ENCODE data around the gene TMSB4X.
"Not testable (repeated sequence)": the region's sequence is repeated elsewhere in the genome, so short reads cannot be mapped to it uniquely, and the experiment has no call there.

Gene TMSB4X

DNA sequence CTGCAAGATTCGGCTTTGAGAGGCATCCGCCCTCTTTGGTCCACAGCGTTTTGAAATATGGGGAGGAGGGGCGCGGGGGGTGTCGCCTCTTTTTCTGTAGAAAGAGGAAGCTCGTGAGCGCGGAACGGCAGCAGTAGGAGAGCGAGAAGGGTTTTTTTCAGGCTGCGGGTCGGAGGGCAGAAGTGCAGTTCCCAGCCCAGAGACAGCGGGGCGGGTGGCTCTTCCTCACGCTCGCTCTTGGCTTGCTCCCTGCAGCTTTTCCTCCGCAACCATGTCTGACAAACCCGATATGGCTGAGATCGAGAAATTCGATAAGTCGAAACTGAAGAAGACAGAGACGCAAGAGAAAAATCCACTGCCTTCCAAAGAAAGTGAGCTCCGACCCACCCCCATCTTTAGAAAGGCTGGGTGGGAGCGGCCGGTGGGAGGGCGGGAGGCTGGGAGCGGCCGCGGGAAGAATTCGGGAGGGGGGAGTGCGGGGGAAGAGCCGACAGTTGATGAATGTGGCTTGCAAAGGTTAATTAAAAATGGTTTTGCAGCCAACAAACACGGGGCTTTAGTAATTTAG, 1.2 kb downstream of the TMSB4X start:
- peak overlapping the region; percentile 99 for H3K27ac ChIP-seq (ENCODE audit: low read depth, low read length)
- peaks cover 54% of the 10 kb centered on the region for H3F3A ChIP-seq (ENCODE audit: control insufficient read depth, insufficient read depth)
- peak overlapping the region; percentile 92 for H3K4me2 ChIP-seq (ENCODE audit: low read length)
- no peaks in the 10 kb centered on the region for H4K20me1 ChIP-seq (ENCODE audit: control insufficient read depth, insufficient read depth, low read depth, low read length)
- H3K4me3 ChIP-seq (ENCODE audit: low read length) = peak overlapping the region; percentile 93
- no peaks in the 10 kb centered on the region for H3K9me3 ChIP-seq (ENCODE audit: control insufficient read depth, insufficient read depth, low read length)
- peaks cover 43% of the 10 kb centered on the region for H3K79me2 ChIP-seq (ENCODE audit: control insufficient read depth, low read length)
- TF ChIP-seq, protein P1, sequence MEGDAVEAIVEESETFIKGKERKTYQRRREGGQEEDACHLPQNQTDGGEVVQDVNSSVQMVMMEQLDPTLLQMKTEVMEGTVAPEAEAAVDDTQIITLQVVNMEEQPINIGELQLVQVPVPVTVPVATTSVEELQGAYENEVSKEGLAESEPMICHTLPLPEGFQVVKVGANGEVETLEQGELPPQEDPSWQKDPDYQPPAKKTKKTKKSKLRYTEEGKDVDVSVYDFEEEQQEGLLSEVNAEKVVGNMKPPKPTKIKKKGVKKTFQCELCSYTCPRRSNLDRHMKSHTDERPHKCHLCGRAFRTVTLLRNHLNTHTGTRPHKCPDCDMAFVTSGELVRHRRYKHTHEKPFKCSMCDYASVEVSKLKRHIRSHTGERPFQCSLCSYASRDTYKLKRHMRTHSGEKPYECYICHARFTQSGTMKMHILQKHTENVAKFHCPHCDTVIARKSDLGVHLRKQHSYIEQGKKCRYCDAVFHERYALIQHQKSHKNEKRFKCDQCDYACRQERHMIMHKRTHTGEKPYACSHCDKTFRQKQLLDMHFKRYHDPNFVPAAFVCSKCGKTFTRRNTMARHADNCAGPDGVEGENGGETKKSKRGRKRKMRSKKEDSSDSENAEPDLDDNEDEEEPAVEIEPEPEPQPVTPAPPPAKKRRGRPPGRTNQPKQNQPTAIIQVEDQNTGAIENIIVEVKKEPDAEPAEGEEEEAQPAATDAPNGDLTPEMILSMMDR (IDR thresholded peaks at IDR 0.05; ENCODE audit: low read depth, low read length, poor library complexity, severe bottlenecking) = no peak
- TF ChIP-seq EZH2phosphoT487 (IDR thresholded peaks at IDR 0.05; ENCODE audit: borderline replicate concordance, low read length) = no peak
- H3K4me1 ChIP-seq (ENCODE audit: control insufficient read depth, low read length) = peaks cover 69% of the 10 kb centered on the region
- H3K27me3 ChIP-seq (ENCODE audit: control insufficient read depth, low read length) = no peaks in the 10 kb centered on the region
- H3K36me3 ChIP-seq (ENCODE audit: control insufficient read depth, low read length) = peaks cover 27% of the 10 kb centered on the region
- H3K9me2 ChIP-seq (replicated peaks; ENCODE audit: control insufficient read depth, low read length) = no peaks in the 10 kb centered on the region

DNA sequence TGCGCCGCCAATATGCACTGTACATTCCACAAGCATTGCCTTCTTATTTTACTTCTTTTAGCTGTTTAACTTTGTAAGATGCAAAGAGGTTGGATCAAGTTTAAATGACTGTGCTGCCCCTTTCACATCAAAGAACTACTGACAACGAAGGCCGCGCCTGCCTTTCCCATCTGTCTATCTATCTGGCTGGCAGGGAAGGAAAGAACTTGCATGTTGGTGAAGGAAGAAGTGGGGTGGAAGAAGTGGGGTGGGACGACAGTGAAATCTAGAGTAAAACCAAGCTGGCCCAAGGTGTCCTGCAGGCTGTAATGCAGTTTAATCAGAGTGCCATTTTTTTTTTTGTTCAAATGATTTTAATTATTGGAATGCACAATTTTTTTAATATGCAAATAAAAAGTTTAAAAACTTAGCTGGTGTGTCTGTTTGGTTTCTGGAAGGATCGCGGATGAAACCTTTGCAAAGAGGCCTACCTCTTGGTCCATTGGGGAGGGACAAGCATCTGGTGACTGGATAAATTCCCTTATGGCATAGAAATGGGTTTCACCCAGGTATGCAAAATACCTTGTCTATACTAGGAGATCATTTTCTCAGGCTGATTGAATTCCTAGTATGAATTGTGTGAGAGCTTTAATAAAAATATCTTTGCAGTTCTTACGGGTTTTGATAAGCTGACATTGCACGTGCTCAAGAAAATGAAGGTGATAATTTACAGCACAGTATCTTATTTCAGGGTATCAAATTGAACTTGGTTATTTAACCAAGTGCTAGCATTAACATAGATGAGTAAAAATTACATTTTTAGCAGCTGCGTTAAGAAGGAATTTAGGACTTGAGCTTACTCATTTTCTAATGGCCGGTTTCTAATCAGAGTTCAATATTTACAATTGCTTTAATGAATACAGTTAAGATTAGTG, 2.2 kb downstream of the TMSB4X start:
- not testable (repeated sequence) for H3K27me3 ChIP-seq (ENCODE audit: control insufficient read depth, low read length); H4K20me1 ChIP-seq (ENCODE audit: control insufficient read depth, insufficient read depth, low read depth, low read length); H3K9me2 ChIP-seq (replicated peaks; ENCODE audit: control insufficient read depth, low read length); H3K9me3 ChIP-seq (ENCODE audit: control insufficient read depth, insufficient read depth, low read length)
- Histone ChIP-seq H3K4me2 (ENCODE audit: low read length) (peak overlapping the region; percentile 54), H3K79me2 (ENCODE audit: control insufficient read depth, low read length) (peaks cover 43% of the 10 kb centered on the region), H3K27ac (ENCODE audit: low read depth, low read length) (peak overlapping the region; percentile 99), H3K36me3 (ENCODE audit: control insufficient read depth, low read length) (peaks cover 27% of the 10 kb centered on the region), H3K4me1 (ENCODE audit: control insufficient read depth, low read length) (peaks cover 69% of the 10 kb centered on the region), H3F3A (ENCODE audit: control insufficient read depth, insufficient read depth) (peaks cover 54% of the 10 kb centered on the region), H3K4me3 (ENCODE audit: low read length) (peak overlapping the region; percentile 93)

DNA sequence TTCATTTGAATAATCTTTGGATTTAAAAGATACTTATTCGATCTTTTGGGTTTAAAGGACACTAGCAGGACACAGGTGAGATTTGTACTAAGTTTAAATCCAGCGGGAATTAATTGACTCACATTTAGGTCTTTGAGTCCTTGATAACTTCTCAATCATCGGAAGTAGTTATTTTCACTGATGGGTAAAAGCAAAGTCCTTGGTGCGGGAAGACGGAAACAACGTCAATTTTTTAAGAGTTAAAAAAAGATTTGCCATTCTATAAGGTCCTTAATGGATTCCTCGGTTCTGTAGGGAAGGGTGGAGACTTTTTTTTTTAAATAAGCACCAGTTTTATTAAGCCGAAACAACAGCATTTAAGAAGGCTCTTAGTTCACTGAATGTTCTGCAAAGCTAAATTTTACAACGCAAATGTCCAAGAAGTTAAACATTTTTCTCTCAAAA, 2.9 kb downstream of the TMSB4X start:
- H3K4me1 ChIP-seq (ENCODE audit: control insufficient read depth, low read length) = peaks cover 71% of the 10 kb centered on the region
- peaks cover 50% of the 10 kb centered on the region for H3F3A ChIP-seq (ENCODE audit: control insufficient read depth, insufficient read depth)
- H3K79me2 ChIP-seq (ENCODE audit: control insufficient read depth, low read length) = peaks cover 38% of the 10 kb centered on the region
- no peak for TF ChIP-seq EZH2phosphoT487 (IDR thresholded peaks at IDR 0.05; ENCODE audit: borderline replicate concordance, low read length)
- TF ChIP-seq, protein P1 (IDR thresholded peaks at IDR 0.05; ENCODE audit: low read depth, low read length, poor library complexity, severe bottlenecking) = no peak
- H3K36me3 ChIP-seq (ENCODE audit: control insufficient read depth, low read length) = peaks cover 27% of the 10 kb centered on the region
- H3K4me2 ChIP-seq (ENCODE audit: low read length) = peak overlapping the region; percentile 54
- no peaks in the 10 kb centered on the region for H3K27me3 ChIP-seq (ENCODE audit: control insufficient read depth, low read length)
- no peaks in the 10 kb centered on the region for H3K9me3 ChIP-seq (ENCODE audit: control insufficient read depth, insufficient read depth, low read length)
- H3K27ac ChIP-seq (ENCODE audit: low read depth, low read length) = peak overlapping the region; percentile 99
- H3K9me2 ChIP-seq (replicated peaks; ENCODE audit: control insufficient read depth, low read length) = no peaks in the 10 kb centered on the region
- H4K20me1 ChIP-seq (ENCODE audit: control insufficient read depth, insufficient read depth, low read depth, low read length) = no peaks in the 10 kb centered on the region
- peak overlapping the region; percentile 93 for H3K4me3 ChIP-seq (ENCODE audit: low read length)
